HG03135 (cell line): ENCODE results near the gene PLK3.
"Not testable (repeated sequence)": the region's sequence is repeated elsewhere in the genome, so short reads cannot be mapped to it uniquely, and the experiment has no call there.

Experiments used
- ATAC-seq: cut with Tn5 transposase; IDR thresholded peaks from one replicate; pipeline ENCODE4 v1.9.1; 2021; ENCODE audit warnings: mild to moderate bottlenecking, moderate library complexity; ENCODE audit not compliant: unreplicated experiment

The PLK3 gene

DNA sequence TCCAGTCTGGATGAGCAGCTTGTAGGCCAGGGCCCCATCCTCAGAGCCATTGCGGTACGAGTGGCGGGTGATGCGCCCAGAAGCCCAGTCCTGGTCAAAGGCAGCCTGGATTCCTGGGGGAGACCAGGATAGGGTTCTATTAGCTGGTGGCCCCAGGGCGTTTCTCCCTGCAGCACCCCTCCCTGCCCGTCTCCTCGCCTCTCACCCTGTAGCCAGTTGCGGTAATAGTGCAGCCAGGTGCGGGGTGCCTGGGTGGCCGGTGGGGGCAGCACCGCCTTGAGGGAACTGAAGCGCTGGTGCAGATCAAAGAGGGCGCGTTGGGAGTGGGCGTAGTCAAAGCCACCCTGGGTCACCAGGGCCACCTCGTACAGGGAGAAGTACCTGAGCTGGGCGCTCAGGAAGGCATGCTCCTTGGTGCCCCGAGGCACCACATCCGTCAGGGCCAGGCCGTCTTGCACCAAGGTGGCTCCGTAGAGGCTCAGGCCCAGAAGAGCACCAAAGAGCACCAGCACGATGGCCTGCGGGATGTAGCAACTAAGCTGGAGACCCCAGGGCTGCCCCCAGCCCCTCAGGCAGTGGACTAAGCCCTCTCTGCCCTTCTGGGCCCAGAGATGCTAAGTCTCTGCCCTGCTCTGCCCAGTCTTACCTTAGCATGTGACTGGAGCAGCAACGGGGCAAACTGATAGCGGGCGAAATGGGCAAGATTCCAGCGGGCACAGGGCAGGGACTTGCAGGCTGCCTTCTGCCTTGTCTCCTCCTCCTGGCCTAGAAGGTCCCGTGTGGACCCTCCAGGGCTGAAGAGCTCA, 27.2 kb downstream of the PLK3 start:
- ATAC-seq = no peak

DNA sequence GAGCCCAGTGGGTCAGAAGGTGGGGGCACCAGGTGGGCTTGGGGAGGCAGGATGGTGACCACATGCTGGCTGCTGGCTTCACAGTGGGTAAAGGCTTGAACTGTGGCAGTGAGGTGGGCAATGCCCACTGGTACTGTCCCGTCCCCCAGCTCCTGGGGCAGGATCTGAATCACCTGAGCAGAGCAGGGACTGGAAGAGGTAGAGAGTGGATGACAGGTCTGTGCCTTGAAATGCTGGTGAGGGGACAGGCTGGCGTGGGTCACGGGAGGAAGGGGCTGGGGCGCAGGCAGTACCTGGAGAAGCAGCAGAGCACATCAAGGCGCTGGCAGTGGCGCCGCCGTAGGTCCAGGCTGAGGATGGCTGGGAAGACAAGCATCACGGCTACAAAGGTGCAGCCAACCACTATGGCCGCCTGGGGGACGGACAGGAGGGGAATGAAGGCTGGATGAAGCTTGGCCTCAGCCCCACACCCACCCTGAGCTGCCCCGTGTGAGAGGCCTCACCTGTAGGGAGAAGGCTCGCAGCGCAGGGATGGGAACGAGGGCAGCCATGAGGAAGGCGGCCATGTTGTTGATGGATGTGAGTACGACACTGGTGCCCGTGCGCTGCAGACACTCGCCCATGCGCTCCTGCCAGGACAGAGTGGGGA, 27.9 kb downstream of the PLK3 start:
- no peak for ATAC-seq

DNA sequence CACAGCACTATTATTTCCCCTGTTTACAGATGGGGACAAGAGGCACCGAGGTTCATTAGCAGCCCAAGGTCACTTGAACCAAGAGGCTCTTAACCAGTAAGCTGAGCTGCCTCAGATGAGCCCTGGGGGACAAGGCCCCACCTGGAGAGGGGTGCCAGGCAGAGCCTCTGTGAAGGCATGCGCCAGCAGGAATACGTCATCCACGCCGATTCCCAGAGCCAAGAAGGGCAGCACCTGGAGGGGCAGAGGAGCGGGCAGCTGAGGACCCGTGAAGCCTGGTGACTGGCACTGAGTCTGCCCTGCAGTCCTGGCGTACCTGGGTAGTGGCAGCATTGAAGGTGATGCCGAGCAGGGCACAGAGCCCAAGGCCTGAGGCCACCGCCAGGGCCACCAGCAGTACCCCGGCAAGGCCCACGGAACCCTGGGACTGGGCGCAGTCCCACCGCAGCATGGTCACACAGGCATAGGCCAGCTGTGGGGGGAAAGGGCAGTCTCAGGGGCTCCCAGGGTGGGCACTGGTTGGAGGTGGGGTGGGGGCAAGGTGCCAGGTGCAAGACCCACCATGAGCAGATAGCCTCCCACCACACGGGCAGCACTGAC, 28.8 kb downstream of the PLK3 start:
- ATAC-seq = no peak

DNA sequence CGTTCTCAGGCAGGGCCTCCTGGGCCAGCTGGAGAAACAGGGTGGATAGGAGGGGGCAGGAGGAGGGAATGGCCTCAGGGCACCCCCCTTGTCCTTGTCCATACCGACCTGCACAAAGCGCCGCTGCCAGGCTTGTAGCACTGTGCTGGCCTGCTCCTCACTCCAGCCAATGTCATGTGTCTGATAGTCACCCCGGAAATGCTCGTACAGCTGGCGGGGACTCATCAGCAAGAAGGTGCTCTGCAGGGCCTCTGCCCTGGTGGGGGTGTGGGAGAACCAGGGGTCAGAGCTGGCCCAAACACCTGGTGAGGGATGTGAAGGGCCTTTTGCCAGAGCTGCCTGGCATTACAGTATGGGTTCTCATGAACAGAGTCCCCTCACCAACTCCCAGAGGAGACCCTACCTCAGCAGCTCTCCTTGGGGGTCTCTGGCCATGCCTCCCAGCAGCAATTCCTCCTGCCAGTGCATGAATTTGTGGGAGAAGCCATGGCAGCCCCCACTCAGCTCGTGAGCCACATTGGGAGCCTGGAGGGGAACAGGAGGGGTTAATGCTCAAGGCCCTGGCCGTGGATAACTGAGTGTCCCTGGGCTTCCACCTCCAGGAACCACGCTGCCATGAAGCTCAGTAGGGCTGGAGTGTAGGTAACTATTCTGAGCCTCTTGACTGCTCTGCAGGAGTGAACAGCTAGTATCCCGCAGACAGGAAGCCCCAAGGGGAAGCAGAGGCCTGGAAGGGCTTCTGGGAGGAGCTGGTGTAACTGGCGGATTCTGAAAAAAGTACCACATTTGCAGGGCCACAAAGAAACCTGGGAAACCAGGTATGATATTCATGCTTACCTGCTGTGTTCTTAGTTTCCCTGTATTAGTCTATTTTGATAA, 29.6 kb downstream of the PLK3 start:
- no peak for ATAC-seq

GRCh38 chr1:44830900-44831304, 30.7 kb downstream of the PLK3 start:
- ATAC-seq = no peak

GRCh38 chr1:44831516-44831915, 31.3 kb downstream of the PLK3 start:
- no peak for ATAC-seq

GRCh38 chr1:44832056-44832705, 32.0 kb downstream of the PLK3 start:
- no peak for ATAC-seq

GRCh38 chr1:44834328-44834727, 34.2 kb downstream of the PLK3 start:
- ATAC-seq = no peak

DNA sequence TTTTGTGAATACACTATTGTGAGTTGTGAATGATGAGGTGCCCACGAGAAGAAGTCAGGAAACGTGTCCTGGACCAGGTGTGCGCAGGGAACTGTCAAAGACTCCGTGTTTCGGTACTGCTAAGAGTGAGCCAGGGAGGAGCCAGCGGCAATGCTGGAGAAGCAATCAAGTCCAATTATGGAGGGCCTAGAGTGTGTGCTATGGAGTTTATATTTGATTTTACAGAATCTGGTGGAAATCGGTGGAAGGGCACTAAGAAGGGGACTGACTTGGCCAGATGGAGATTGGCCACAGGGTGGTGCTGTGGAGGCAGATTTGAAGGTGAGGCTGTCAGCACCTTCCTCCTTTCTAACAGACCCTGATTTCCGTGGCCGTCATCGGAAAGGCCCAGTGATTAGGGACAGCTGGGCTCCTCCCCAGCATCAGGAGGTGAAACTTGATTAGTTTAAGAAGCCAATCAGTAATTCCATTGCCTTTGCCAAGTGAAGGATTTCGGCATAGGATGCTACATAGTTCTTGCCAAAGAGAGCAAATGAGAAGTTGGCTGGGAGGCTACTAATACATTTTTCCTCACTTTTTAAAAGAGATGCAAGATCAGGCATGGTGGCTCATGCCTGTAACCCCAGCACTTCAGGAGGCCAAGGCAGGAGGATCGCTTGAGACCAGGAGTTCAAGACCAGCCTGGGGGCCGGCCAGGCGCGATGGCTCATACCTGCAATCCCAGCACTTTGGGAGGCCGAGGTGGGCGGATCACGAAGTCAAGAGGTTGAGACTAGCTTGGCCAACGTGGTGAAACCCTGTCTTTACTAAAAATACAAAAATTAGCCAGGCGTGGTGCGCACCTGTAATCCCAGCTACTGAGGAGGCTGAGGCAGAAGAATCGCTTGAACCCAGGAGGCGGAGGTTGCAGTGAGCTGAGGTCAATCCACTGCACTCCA, 35.8 kb downstream of the PLK3 start:
- ATAC-seq = no peak

- not testable (repeated sequence) for ATAC-seq
Measured at GRCh38 chr1:44838294-44838693, 38.1 kb downstream of the PLK3 start.

DNA sequence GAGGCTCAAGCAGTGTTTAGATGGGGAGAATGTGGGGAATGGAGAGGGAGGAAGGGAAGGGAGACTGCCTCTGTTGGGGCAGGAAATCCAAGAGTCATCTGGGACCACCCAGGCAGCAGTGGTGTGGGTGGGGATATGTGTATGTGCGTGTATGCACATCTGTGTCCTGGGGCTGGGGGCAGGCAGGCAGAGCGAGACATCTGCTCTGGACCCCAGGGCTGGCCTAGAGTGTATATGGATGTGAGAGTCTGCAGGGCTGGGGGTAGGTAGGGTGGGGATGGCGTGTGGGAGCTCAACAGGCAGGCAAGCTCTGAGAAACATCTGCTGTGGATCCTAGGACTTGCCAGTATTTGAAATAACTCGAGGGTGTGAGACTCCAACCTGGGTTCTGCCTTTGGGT, 39.4 kb downstream of the PLK3 start:
- no peak for ATAC-seq

GRCh38 chr1:44842486-44842861, 42.3 kb downstream of the PLK3 start:
- no peak for ATAC-seq

DNA sequence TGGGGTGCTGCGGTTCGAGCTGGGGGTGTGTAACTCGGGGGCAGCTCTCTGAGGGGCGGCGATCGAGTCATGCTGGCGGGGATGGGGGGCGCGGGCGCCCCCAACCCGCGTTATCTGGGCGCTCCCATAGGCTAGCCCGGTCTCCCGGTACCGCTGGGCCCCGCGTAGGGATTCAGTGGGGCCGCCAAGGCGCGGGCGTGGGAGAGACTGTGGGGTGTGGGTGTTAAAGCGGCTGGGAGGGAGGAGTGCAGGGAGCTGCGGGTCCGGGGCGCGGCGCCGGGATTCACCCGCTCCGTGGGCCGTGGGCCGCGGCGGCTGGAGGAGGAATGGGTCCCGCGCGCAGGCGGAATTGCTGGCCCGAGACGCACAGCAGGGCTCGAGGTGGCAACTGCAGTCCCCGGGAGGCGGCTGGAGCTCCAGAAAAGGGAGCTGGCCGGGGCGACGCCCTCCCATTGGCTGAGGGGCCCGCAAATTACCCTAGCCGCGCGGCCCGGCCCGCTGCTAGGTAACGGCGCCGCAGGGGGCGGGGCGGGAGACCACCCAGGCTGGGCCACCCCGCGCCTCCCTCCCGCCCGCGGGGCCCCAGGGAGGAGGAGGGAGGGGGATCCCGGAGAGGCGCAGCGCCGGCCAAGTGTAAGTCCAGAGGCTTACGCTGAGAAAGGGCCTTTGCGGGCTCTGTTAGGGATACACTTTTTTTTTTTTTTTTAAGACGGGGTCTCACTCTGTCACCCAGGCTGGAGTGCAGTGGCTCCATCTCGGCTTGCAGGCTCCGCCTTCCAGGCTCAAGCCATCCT, 42.9 kb downstream of the PLK3 start, which contains the start of gene PTCH2:
TSS of gene PTCH2 (minus strand) at position 392 of the 794 bp plus-strand sequence. CDS start at position 71, 321 bp downstream.
- no peak for ATAC-seq

GRCh38 chr1:44846985-44847384, 46.8 kb downstream of the PLK3 start:
- no peak for ATAC-seq

GRCh38 chr1:44847845-44848244, 47.7 kb downstream of the PLK3 start:
- no peak for ATAC-seq

GRCh38 chr1:44848456-44849181, 48.4 kb downstream of the PLK3 start:
- no peak for ATAC-seq

DNA sequence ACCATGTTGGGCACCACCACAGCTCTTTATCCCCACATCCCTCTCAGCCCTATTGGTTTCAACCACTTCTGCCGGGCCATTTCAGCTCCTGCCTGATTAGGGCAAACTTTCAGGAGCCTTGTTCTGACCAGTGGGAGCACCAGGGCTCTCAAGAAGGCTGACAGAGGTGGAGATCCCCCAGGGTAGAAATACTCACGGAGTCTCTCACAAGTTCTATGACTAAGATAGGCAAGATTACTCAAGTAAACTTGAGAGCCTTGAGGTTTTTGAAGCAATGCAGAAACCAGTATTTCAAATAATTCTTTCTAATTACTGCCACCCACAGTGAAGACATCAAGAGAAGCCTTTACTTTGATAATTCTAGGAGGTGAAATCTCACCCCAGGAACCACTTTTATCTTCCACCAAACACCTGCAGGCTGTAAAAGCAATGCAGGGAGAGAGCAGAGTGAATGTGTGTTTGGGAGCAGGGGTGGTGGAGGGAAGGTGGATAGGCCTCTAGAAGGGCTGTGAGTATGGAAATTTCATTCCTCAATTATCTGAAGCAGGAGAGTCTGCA, 49.5 kb downstream of the PLK3 start:
- ATAC-seq = no peak

- ATAC-seq = no peak
Measured at GRCh38 chr1:44851308-44851707, 51.1 kb downstream of the PLK3 start.
